VCaP (cell line): ENCODE results near the gene NPTX1.

Source experiments
- H3K27ac ChIP-seq: fragments of 450-650 bp; 2 replicates; pipeline ENCODE4 v1.5.1; 2017
- CTCF ChIP-seq: fragments of 450-650 bp; conservative IDR thresholded peaks from 2 replicates; pipeline ENCODE4 v1.5.1; 2017; ENCODE audit warnings: mild to moderate bottlenecking, moderate library complexity

Gene NPTX1

GRCh38 chr17:80501741-80502577 is 25.6 kb upstream of the NPTX1 start:
- H3K27ac ChIP-seq: no peak overlapping the region
- TF ChIP-seq CTCF: no peak

- TF ChIP-seq CTCF: no peak
- no peak overlapping the region for H3K27ac ChIP-seq
Measured at GRCh38 chr17:80499961-80500665, 23.7 kb upstream of the NPTX1 start.

- no peak overlapping the region for H3K27ac ChIP-seq
Measured at GRCh38 chr17:80499560-80499959, 23.2 kb upstream of the NPTX1 start.

GRCh38 chr17:80498920-80499410 is 22.6 kb upstream of the NPTX1 start:
- no peak overlapping the region for H3K27ac ChIP-seq
- no peak for TF ChIP-seq CTCF

More at GRCh38 chr17:80499560-80499959, 23.2 kb upstream of the NPTX1 start:
- no peak for TF ChIP-seq CTCF

- no peak for TF ChIP-seq CTCF
- no peak overlapping the region for H3K27ac ChIP-seq
Measured at GRCh38 chr17:80498242-80498919, 22.0 kb upstream of the NPTX1 start.

GRCh38 chr17:80497726-80498241 is 21.4 kb upstream of the NPTX1 start:
- TF ChIP-seq CTCF: no peak
- no peak overlapping the region for H3K27ac ChIP-seq

GRCh38 chr17:80494547-80494946 is 18.1 kb upstream of the NPTX1 start:
- no peak overlapping the region for H3K27ac ChIP-seq
- no peak for TF ChIP-seq CTCF
